ENCODE data around the gene KBTBD6.

The KBTBD6 gene

GRCh38 chr13:41159174-41159573, 26.6 kb upstream of the KBTBD6 start:
- H3K27ac ChIP-seq = no peak overlapping the region
- TF ChIP-seq CTCF (IDR thresholded peaks at IDR 0.05) (no peak), ZFX (IDR thresholded peaks at IDR 0.05; ENCODE audit: borderline replicate concordance) (no peak)

- no peak overlapping the region for H3K27ac ChIP-seq
- no peak for TF ChIP-seq CTCF (IDR thresholded peaks at IDR 0.05)
- no peak for TF ChIP-seq ZFX (IDR thresholded peaks at IDR 0.05; ENCODE audit: borderline replicate concordance)
Observed at GRCh38 chr13:41157048-41157717, 24.6 kb upstream of the KBTBD6 start.

DNA sequence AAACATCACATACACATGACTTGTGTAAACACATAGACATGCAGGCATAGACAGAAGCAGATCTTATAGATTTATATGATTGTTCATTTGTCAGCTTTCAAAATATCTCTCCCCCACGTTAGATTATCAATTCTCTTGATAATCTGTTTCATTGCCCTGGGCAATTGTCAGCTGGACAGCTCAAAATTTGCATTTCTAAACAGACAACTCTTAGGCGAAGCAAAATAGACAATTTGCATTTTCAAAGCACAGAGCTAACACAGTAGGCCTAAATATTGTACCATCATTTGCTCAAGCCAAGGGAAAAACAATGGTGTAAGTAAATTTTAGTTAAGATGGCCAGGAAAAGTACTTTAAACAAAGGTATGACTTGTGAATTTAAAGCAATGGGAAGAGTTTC, 24.0 kb upstream of the KBTBD6 start:
- TF ChIP-seq CTCF (IDR thresholded peaks at IDR 0.05) (no peak), ZFX (IDR thresholded peaks at IDR 0.05; ENCODE audit: borderline replicate concordance) (no peak)
- no peak overlapping the region for H3K27ac ChIP-seq

DNA sequence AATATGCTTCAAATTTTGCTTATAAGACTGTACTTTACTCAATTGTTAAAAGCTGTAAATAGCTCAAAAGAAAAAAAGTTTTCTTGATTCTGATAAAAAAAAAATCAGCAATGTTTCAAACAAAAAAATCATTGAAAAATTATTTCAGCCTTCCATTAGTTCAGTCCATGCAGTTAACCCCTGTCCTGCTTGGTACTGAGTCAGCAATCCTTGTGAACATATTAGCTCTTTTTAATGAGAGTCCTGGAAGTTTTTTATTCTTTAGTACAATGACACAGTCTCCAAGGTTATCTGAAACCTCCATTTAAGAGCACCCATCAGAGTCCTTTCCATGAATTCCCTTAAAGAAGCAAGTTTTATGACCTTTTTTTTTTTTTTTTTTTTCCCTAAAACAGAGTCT, 21.4 kb upstream of the KBTBD6 start:
- H3K27ac ChIP-seq = no peak overlapping the region
- TF ChIP-seq ZFX (IDR thresholded peaks at IDR 0.05; ENCODE audit: borderline replicate concordance) (no peak), CTCF (IDR thresholded peaks at IDR 0.05) (no peak)

- H3K27ac ChIP-seq = no peak overlapping the region
- TF ChIP-seq ZFX (IDR thresholded peaks at IDR 0.05; ENCODE audit: borderline replicate concordance) (no peak), CTCF (IDR thresholded peaks at IDR 0.05) (no peak)
Observed at GRCh38 chr13:41152005-41152404, 19.4 kb upstream of the KBTBD6 start.

- TF ChIP-seq CTCF (IDR thresholded peaks at IDR 0.05) (no peak), ZFX (IDR thresholded peaks at IDR 0.05; ENCODE audit: borderline replicate concordance) (no peak)
- H3K27ac ChIP-seq = no peak overlapping the region
Observed at GRCh38 chr13:41150058-41150457, 17.5 kb upstream of the KBTBD6 start.

DNA sequence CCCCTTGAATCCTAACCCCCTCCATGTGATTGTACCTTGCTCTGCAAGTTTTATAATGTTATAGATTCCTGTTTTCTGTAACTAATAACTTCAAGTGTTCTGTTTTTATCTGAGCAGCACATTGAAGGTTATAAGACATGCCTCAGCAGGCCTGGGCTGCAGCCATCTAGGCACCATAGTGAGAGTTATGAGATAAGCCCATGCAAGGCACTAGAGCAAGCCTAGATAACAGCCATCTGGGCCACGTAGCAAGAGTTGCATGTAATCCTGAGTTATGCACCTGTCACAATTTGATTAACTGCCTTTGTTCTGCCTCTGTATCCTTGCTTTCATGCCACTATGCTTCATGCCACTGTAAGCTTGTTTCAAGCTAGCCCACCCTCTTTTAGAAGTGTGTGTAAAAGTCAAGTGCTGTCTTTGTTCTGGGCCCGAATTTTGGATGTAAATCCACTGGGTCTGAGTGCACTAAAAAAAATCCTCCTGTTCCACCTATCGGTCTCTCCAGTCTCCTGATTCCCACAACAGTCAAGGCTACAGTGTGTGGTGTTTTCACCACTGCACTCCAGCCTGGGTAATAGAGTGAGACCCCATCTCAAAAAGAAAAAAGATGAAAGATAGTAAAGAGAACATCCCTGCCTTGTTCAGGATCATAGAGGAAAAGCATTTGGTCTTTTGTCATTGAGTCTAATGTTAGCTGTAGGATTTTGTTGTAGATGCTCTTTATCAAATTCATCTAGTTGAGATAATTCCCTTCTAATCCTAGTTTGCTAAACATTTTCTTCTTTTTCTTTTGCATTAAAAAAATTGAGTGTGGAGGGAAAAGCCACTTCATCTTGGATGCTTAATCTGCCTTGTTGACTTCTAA, 16.0 kb upstream of the KBTBD6 start:
- H3K27ac ChIP-seq = no peak overlapping the region
- no peak for TF ChIP-seq CTCF (IDR thresholded peaks at IDR 0.05)
- TF ChIP-seq ZFX (IDR thresholded peaks at IDR 0.05; ENCODE audit: borderline replicate concordance) = no peak

All from 22Rv1 (cell line).